CD4-positive, alpha-beta T cell treated with Interleukin-12 subunit alpha and Interleukin-12 subunit beta, for 1 hour (primary cell): ENCODE measurements around the gene COQ8B.

Experiments
- DNase-seq: peaks from one replicate; pipeline ENCODE4 v3.0.0-alpha.2; 2020

COQ8B gene

DNA sequence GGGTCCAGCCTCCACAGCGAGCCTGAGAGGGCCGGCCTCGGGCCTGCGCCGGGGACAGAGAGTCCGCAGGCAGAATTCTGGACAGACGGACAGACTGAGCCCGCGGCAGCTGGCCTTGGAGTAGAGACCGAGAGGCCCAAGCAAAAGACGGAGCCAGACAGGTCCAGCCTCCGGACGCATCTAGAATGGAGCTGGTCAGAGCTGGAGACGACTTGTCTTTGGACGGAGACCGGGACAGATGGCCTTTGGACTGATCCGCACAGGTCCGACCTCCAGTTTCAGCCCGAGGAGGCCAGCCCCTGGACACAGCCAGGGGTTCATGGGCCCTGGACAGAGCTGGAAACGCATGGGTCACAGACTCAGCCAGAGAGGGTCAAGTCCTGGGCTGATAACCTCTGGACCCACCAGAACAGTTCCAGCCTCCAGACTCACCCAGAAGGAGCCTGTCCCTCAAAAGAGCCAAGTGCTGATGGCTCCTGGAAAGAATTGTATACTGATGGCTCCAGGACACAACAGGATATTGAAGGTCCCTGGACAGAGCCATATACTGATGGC is 716 bp upstream of the COQ8B start:
- no peak for DNase-seq

GRCh38 chr19:40716031-40716481 is 630 bp downstream of the COQ8B start:
- peak; percentile 71 for DNase-seq

GRCh38 chr19:40714441-40715299 is 2.0 kb downstream of the COQ8B start:
- DNase-seq = peak; percentile 96

DNA sequence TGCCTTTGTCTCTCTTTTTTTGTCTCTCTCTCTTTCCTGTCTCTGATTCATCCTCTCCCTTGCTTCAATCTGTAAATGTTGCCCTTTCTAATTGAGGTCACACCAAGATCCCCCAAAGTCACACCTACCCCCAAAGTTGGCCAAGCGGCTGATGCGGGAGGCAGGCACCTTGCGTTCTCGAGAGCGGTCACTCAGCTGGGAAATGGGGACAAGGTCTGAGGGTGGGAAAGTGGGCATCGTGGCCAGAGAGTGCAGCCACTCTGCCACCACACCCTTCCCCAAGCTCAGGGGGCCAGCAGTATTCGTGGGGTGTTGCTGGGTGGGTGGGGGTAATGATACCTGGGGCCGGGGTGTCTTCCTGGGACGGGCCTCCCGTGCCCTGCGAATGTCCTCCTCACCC is 2.7 kb downstream of the COQ8B start:
- DNase-seq = no peak

DNA sequence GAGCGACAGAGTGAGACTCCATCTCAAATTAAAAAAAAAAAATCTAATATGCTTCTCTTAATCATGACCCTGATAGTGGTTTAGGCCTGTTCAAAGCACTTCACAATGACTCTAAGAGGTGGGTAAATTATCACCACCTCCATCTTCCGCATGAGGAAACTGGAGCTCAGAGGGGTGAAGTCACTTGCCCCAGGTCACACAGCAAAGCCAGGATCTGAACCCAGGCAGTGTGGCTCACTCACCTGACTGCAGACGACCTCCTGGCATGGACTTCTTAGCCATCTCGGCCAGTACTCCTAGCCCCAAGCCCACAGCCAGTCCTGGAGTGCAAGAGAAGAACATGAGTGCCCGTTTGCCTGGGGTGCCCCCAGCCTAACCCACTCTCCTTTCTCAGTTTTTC is 6.9 kb downstream of the COQ8B start:
- DNase-seq = no peak

DNA sequence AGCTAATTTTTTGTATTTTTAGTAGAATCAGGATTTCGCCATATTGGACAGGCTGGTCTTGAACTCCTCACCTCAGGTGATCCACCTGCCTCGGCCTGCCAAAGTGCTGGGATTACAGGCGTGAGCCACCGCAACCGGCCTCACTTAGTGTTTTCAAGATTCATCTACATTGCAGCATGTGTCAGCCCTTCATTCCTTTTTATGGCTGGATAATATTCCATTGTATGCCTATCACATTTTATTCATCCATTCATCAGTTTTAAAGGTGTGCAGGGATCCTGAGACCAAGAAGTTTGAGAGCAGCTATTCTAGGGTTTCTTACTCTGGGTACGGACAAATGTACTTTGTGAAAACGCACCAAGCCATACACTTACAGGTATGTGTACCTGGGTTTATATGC is 9.1 kb downstream of the COQ8B start:
- DNase-seq = no peak

DNA sequence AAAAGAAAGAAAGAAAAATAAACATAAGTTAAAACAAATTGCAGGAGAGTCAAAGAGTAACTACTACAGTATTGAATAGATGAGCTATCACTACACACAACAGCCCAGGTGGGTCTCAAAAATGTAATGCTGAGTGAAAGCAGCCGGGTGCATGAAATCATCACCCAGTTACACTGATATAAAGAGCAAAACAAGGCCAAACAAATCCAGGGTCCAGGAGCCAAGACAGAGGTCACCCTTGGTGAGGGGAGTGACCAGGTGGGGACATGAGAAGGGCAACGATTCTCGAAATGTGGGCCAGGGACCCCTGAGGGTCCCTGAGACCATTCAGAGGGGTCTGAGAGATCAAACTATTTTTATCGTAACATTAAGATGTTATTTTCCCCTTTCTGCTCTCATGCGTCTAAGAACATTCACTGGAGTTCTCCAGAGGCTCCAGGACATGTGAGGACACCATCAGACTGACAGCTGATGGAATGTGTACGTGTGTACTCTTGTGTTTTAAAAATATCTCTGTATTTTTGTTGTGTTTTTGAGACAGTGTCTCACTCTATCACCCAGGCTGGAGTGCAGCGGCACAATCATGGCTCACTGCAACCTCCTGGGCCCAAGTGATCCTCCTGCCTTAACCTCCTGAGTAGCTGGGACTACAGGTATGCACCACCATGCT is 10.6 kb downstream of the COQ8B start:
- DNase-seq = no peak

DNA sequence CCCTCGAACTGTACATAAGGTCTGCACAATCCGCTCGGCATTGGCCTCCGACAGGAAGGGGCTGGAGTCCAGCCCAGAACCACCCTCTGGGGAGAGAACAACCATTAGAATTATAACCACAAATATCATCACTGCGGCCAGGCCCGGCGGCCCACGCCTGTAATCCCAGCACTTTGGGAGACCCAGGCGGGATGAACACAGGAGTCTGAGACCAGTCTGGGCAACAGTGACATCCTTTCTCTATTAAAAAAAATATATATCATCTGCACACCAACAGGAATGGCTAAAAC is 11.4 kb downstream of the COQ8B start:
- no peak for DNase-seq

DNA sequence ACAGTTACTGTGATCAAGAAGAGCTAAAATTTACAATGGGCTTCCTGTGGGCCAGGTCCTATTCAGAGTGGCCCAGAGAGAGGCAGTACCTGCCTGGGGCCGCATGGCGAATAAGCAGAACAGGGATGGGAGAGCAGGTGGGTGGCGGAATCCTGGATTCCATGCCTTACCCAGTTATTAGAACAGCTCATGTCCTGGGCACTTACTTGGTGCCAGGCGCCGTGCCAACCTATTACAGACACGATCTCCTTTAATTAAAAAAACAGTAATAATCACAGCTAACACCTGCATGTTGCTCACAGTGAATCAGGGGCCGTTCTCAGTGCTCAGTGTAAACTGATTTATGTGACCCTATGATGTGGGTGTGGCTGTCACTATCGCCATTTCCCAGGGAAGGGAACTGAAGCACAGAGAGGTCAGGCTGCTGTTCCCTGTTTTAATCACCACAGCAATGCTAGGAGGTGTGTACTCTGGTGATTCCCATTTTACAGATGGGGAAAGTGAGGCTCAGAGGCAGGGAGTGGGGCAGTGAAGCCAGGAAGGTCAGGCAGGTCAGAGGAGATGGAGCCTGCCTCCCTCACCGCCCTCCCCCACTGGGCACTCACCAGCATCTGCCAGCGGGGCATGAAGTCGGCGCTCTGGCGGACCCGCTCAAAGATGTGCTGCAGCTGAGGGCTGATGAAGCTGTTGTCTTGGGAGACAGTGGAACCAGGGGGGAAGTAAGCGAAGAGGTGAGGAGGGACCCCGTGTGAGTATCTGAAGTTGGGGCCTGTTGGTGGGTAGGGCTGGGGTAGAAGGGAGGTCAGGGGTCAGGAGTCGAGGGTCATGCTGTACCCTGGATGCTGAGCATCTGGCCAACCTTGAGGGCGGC is 12.0 kb downstream of the COQ8B start:
- no peak for DNase-seq

DNA sequence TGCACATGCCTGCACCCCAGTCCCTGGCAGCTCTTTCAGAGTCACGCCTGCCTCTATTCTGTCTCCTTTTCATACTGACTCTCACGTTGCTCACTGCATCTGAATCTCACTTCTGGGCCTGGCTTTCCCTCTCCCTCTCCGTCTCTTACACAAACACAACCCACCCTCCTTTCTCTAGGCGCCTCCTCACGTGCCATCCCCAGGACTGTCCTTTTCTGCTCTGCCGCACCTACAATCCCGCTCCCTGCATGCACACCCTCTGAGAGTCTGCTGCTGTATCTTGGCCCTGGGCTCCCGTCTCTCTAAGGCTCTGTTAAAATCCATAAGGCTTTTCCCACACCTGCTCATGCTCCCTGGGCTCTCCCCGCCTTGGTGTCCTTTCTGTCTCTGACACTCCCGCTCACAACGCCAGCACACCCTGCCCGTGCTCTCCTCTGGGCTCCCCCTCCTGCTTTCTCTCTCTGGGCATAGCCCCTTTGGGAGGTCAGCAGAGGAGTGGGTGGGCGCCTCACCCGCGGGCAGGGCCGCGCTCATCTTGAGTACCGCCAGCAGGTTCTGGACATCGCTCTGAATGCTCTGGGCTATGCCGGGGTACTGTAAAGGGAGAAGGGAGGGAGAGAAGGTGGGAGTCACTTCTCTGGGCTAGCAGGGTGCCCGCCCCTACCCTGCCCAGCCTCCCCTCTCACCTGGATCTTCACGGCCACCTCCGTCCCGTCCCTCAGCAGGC is 13.5 kb downstream of the COQ8B start:
- DNase-seq = no peak

DNA sequence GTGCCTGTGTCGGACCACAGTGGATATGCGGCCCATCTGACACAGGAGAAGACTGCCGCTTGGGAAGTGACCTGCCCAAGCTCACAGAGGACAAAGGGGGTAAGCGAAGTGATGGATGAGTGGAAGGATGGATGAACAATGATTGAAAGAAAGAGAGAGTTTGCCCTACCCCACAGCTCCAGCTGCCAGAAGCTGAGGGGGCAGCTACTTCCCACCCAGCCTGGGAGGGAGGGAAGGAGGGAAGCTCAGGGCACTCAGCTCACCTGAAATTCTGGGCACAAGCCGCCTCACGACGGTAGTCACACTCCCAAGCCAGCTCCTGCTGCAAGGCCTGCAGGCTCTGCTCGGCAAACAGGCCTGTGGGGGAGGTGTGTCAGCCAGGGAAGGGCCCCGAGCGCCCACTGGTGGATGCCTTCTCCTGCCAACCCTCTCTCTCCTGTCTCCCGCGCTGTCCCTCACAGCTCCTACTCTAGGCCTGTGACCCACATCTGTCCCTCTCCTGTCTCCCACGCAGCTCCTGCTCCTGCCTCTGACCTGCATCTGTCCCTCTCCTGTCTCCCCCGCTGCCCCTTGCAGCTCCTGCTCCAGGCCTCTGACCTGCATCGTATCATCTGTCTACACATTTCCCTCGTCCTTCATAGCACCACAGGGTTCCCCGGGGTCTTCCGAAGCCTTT is 14.2 kb downstream of the COQ8B start:
- DNase-seq = no peak

- no peak for DNase-seq
Measured at GRCh38 chr19:40701758-40702157, 14.9 kb downstream of the COQ8B start.

DNA sequence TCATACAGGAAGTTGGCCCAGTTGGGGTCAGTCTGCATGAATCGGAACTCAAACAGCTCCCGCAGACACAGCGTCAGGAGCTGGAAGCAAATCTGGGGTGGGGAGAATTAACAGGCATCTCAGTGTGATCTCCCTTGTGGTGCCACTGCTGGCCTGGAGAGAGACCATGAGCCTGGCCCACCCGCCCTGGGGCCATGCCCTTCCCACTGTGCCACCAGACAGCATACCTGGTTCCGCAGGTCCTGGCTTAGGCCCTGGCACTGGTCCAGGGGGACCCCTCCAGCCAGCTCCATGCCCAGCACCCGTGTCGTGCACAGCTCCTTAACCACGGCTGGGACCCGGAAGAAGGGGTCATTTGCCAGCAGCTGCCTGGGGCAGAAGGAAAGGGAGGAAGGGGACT is 16.6 kb downstream of the COQ8B start:
- DNase-seq = no peak

DNA sequence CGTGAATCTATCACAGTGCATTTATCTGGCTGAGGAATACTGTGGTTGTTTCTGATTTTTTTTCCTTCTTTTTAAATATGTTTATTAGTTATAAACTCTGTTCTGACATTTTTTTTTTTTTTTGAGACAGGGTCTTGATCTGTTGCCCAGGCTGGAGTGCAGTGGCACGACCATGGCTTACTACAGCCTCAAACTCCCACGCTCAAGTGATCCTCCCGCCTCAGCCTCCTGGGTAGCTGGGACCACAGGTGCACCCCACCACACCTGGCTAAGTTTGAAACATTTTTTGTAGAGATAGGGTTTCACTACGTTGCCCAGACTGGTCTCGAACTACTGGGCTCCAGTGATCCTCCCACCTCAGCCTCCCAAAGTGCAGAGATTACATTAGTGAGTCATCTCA is 19.7 kb downstream of the COQ8B start:
- no peak for DNase-seq

GRCh38 chr19:40695881-40696280 is 20.8 kb downstream of the COQ8B start:
- DNase-seq = no peak

- no peak for DNase-seq
Measured at GRCh38 chr19:40693896-40694295, 22.8 kb downstream of the COQ8B start.

DNA sequence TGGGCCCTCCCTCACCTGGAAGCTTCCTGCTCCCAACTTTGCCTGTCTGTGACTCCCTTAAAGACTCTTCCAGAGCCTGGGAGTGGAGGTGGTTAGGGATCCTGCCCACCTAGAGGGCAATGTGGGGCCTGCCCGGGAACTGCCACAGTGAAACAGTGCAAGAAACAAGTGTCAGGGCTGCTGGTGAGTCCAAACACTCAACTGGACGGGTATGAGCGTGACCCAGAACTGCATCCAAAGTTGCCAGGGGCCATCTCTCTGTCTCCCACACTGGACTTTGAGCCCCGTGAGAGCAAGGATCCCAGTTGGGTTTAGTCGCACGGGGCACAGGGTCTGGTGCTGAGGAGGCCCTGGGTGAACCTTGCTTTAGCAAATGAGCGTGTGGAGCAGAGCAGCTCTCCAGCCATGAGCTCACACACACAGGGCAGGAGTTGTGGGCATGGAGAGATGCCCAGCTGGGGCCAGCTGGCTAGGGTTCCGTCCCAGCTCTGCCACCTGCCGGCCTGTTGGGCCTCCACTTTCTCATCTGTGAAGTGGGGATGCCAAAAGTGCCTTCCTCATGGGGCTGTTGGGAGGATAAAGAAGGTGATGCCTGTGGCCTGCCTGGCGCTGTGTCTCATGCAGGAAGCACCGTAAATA is 23.4 kb downstream of the COQ8B start:
- DNase-seq = no peak

GRCh38 chr19:40692212-40692551 is 24.5 kb downstream of the COQ8B start:
- DNase-seq = no peak

DNA sequence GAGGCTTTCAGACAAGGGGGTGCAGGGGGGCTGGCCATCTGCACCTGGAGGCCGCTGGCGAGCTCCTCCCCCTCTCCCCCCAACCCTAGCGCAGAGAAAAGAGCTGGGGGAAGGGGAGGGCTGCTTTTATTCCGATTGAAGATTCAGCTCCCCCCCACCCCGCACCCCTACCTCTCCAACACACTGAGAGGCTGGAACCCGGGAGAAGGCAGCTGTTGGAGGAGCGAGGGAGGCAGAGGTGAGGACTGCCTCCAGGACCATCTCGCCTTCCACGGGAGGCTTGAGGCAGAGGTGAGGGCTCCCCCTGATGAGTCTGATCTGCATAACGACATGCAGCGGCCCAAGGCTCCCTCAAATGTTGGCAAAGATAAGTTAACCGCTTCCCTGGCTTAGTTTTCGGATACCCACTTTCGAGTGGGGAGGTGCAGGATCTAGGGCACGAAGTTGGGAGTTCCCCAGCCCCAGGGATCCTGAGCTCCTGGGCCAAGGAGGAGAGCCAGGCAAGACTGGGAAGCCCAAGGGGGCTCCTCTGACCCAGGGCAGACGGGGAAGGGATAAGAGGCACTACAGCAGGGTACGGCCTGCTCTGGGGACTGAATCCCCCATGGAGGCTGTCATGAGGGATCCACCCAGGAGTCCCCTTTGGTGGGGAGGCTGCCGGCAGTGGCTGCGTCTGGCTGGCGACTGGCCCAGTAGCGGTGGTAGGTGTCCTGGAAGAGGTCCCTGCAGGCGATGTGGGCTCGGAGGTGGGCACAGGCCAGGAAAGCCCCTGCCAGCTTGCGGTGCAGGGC is 25.1 kb downstream of the COQ8B start:
- no peak for DNase-seq

GRCh38 chr19:40690693-40691420 is 25.8 kb downstream of the COQ8B start:
- DNase-seq = peak; percentile 89
